ENCODE data around the gene TMEM233. TPM values are rescaled to one million over a fixed set of nuclear protein-coding genes. Genes with fewer than 3 reads are reported as not detected.

Gene TMEM233
- total RNA-seq, 2 donors from 2014 or later = not detected

- H3K9me3 Mint-ChIP-seq = no peaks in the 10 kb centered on the region
- peaks cover 66% of the 10 kb centered on the region for H3K36me3 Mint-ChIP-seq (ENCODE audit: low read depth)
- no peak overlapping the region for H3K27ac ChIP-seq (ENCODE audit: low read depth, low read length)
- H3K9ac ChIP-seq (ENCODE audit: extremely low read depth, low read length, poor library complexity, severe bottlenecking) = no peak overlapping the region
- H3K4me1 ChIP-seq (ENCODE audit: control insufficient read depth, insufficient read depth, low read length) = no peaks in the 10 kb centered on the region
- H3K4me1 Mint-ChIP-seq = peaks cover 16% of the 10 kb centered on the region
- 90 to 95% methylated on average over 2 to 6 of the region's 6 CpGs for WGBS, 2 experiments (ENCODE audit: insufficient coverage in 1 of 2, insufficient read length in 1 of 2)
- no peak for TF ChIP-seq CTCF (conservative IDR thresholded peaks at IDR 0.05)
- H3K9me3 ChIP-seq (ENCODE audit: control insufficient read depth, low read length) = no peaks in the 10 kb centered on the region
- H3K27ac Mint-ChIP-seq = no peak overlapping the region
- H3K27me3 ChIP-seq (ENCODE audit: control insufficient read depth, insufficient read depth, low read length, poor library complexity, severe bottlenecking) = no peaks in the 10 kb centered on the region
- no peak overlapping the region for H3K4me3 Mint-ChIP-seq
- H3K4me3 ChIP-seq (ENCODE audit: low read length) = no peak overlapping the region
- no peaks in the 10 kb centered on the region for H3K27me3 Mint-ChIP-seq (ENCODE audit: insufficient read depth)
- peaks cover 64% of the 10 kb centered on the region for H3K36me3 ChIP-seq (ENCODE audit: control insufficient read depth, insufficient read depth, low read length)
- no peak for DNase-seq
Measured at GRCh38 chr12:119683413-119683812, 89.8 kb downstream of the TMEM233 start.

GRCh38 chr12:119683816-119684215 is 90.2 kb downstream of the TMEM233 start:
- no peak for TF ChIP-seq CTCF (conservative IDR thresholded peaks at IDR 0.05)
- no peak overlapping the region for H3K9ac ChIP-seq (ENCODE audit: extremely low read depth, low read length, poor library complexity, severe bottlenecking)
- Mint-ChIP-seq H3K27ac (no peak overlapping the region), H3K4me3 (no peak overlapping the region), H3K36me3 (ENCODE audit: low read depth) (peaks cover 64% of the 10 kb centered on the region), H3K27me3 (ENCODE audit: insufficient read depth) (no peaks in the 10 kb centered on the region), H3K9me3 (no peaks in the 10 kb centered on the region), H3K4me1 (peaks cover 13% of the 10 kb centered on the region)
- no peak overlapping the region for H3K4me3 ChIP-seq (ENCODE audit: low read length)
- H3K9me3 ChIP-seq (ENCODE audit: control insufficient read depth, low read length) = no peaks in the 10 kb centered on the region
- DNase-seq = peak; percentile 12
- H3K27ac ChIP-seq (ENCODE audit: low read depth, low read length) = no peak overlapping the region
- H3K27me3 ChIP-seq (ENCODE audit: control insufficient read depth, insufficient read depth, low read length, poor library complexity, severe bottlenecking) = no peaks in the 10 kb centered on the region
- WGBS, 2 experiments (ENCODE audit: insufficient coverage in 1 of 2, insufficient read length in 1 of 2) = 93% methylated on average over 2 to 3 of the region's 3 CpGs
- peaks cover 60% of the 10 kb centered on the region for H3K36me3 ChIP-seq (ENCODE audit: control insufficient read depth, insufficient read depth, low read length)
- no peaks in the 10 kb centered on the region for H3K4me1 ChIP-seq (ENCODE audit: control insufficient read depth, insufficient read depth, low read length)

- no peak overlapping the region for H3K9ac ChIP-seq (ENCODE audit: extremely low read depth, low read length, poor library complexity, severe bottlenecking)
- H3K36me3 ChIP-seq (ENCODE audit: control insufficient read depth, insufficient read depth, low read length) = peaks cover 49% of the 10 kb centered on the region
- Mint-ChIP-seq H3K4me3 (no peak overlapping the region), H3K4me1 (peaks cover 3% of the 10 kb centered on the region), H3K27me3 (ENCODE audit: insufficient read depth) (no peaks in the 10 kb centered on the region), H3K9me3 (no peaks in the 10 kb centered on the region), H3K36me3 (ENCODE audit: low read depth) (peaks cover 57% of the 10 kb centered on the region), H3K27ac (no peak overlapping the region)
- H3K27ac ChIP-seq (ENCODE audit: low read depth, low read length) = no peak overlapping the region
- H3K4me3 ChIP-seq (ENCODE audit: low read length) = no peak overlapping the region
- no peak for TF ChIP-seq CTCF (conservative IDR thresholded peaks at IDR 0.05)
- no peaks in the 10 kb centered on the region for H3K4me1 ChIP-seq (ENCODE audit: control insufficient read depth, insufficient read depth, low read length)
- no peaks in the 10 kb centered on the region for H3K27me3 ChIP-seq (ENCODE audit: control insufficient read depth, insufficient read depth, low read length, poor library complexity, severe bottlenecking)
- WGBS, 2 experiments (ENCODE audit: insufficient coverage in 1 of 2, insufficient read length in 1 of 2) = 95 to 98% methylated on average over 7 to 9 of the region's 10 CpGs
- DNase-seq = no peak
- no peaks in the 10 kb centered on the region for H3K9me3 ChIP-seq (ENCODE audit: control insufficient read depth, low read length)
Measured at GRCh38 chr12:119684711-119685369, 91.3 kb downstream of the TMEM233 start.

All from endodermal cell (in vitro differentiated cells).